Tibial nerve (tissue), 3 donors: ENCODE data around the gene TBCD.

Source experiments
- CTCF ChIP-seq, 5 experiments: fragments of 200-600 bp in 3 of 5; fragments of 450-650 bp in 2 of 5; sonication (generic) in 3 of 5; IDR thresholded peaks; one replicate each; pipeline ENCODE4 v1.5.1; 2016 to 2019; ENCODE audit warnings: antibody characterized with exemption in 5 of 5, mild to moderate bottlenecking in 3 of 5, moderate library complexity in 2 of 5
- POLR2A ChIP-seq, 2 donors: fragments of 450-650 bp; IDR thresholded peaks; one replicate each; pipeline ENCODE4 v1.6.1; 2017; ENCODE audit warnings: antibody characterized with exemption in 2 of 2, mild to moderate bottlenecking in 2 of 2, moderate library complexity in 2 of 2

GRCh38 chr17:82703036-82703745 is 48.7 kb upstream of the TBCD start:
- TF ChIP-seq CTCF (IDR thresholded peaks at IDR 0.05) (no peak), POLR2A (IDR thresholded peaks at IDR 0.05) (no peak)
